Adrenal gland (tissue), 12 donors: ENCODE measurements around the gene NANOS3. TPM values are rescaled to one million over a fixed set of nuclear protein-coding genes. Genes with fewer than 3 reads are reported as not detected.
"Not testable (repeated sequence)": the region's sequence is repeated elsewhere in the genome, so short reads cannot be mapped to it uniquely, and the experiment has no call there.

Experiments used
- DNase-seq, 7 donors: peaks; one replicate each; pipeline ENCODE4 v3.0.0-alpha.2; 2019 to 2020
- H3K27ac ChIP-seq, 5 donors: fragments of 200-600 bp; sonication (generic) in 4 of 5; 1 replicate in 3 of 5; 2 replicates in 2 of 5; pipeline versions ENCODE4 v1.5.1 to v1.8.0; 2016 to 2020; ENCODE audit warnings: mild to moderate bottlenecking in 1 of 5
- H3K27me3 ChIP-seq: fragments of 200-600 bp; 2 replicates; pipeline ENCODE4 v1.8.0; 2021
- H3K36me3 ChIP-seq, 2 donors: fragments of 200-600 bp; replicated peaks in 1 of 2; 1 replicate in 1 of 2; 2 replicates in 1 of 2; pipeline versions ENCODE4 v1.5.1 to v1.8.0; 2018 to 2022
- H3K4me1 ChIP-seq, 2 donors: fragments of 200-600 bp; replicated peaks in 1 of 2; 1 replicate in 1 of 2; 2 replicates in 1 of 2; pipeline versions ENCODE4 v1.5.1 to v1.8.0; 2018 to 2021
- H3K4me3 ChIP-seq, 4 donors: fragments of 200-600 bp; sonication (generic) in 3 of 4; one replicate each; pipeline ENCODE4 v1.5.1; 2016 to 2018
- H3K9me3 ChIP-seq, 3 donors: fragments of 200-600 bp; sonication (generic) in 1 of 3; replicated peaks in 1 of 3; 1 replicate in 2 of 3; 2 replicates in 1 of 3; pipeline versions ENCODE4 v1.5.1 to v1.8.0; 2016 to 2021
- CTCF ChIP-seq, 6 experiments: fragments of 450-650 bp in 4 of 6; fragments of 200-600 bp in 2 of 6; sonication (generic) in 1 of 6; IDR thresholded peaks; 1 replicate in 5 of 6; 2 replicates in 1 of 6; pipeline versions ENCODE4 v1.5.1 to v1.8.0; 2016 to 2021; ENCODE audit warnings: antibody characterized with exemption in 6 of 6, mild to moderate bottlenecking in 2 of 6, moderate library complexity in 1 of 6
- POLR2A ChIP-seq, 2 donors: fragments of 450-650 bp; IDR thresholded peaks; one replicate each; pipeline ENCODE4 v1.6.1; 2017; ENCODE audit warnings: antibody characterized with exemption in 2 of 2, mild to moderate bottlenecking in 2 of 2, moderate library complexity in 1 of 2
- WGBS, 4 donors: extraction: QIAGEN DNeasy Blood & Tissue Kit in 2 of 4; methylation state at CpG; one replicate each; pipeline versions ENCODE4 v1.1.5 to v1.1.7; 2013 to 2017; 5-methylcytosine and 5-hydroxymethylcytosine counted together
- intact Hi-C, 2 donors: fragments of 100-400 bp; cut with DNase I; formaldehyde crosslinking; loops; one replicate each; pipeline versions ENCODE4 v1.14.1 to v1.15.0; 2022 to 2023
- polyA plus RNA-seq, 3 donors: library from polyadenylated mRNA; stranded (reverse); fragments of 200-250 nt in 2 of 3; fragments of 350-450 nt in 1 of 3; fragmentation: Illumina TruSeq in 1 of 3; extraction: RNeasy Lipid Tissue Mini Kit (QIAGEN cat#74804) in 1 of 3; gene quantifications; one replicate each; pipeline ENCODE4 v1.2.3, GENCODE V29; 2013 to 2014
- total RNA-seq, 9 donors: library from RNA; depleted of rRNA in 4 of 9; stranded (reverse); fragments of >200 nt in 4 of 9; fragments of 120-200 nt in 1 of 9; fragmentation: NEBNext Ultra II Directional in 1 of 9; extraction: Animal tissue kit (Norgen Biotek cat#: 25700) in 1 of 9; gene quantifications; one replicate each; pipeline versions ENCODE4 v1.1.0 to v1.2.4, GENCODE V29; 2013 to 2023
- donor health status: healthy with polysubstance abuse.
- donor health status: Bipolar disorder and iron deficiency.
- donor health status: DM: yes; HTN: yes; CAD: no.
- donor health status: DM: no; HTN: no; CAD: no.
- donor health status: DM: no; HTN: no; CAD: no.
- donor health status: DM: yes; HTN: yes; CAD: no.

Gene NANOS3
- total and polyA plus RNA-seq, 12 donors = 0.28 to 1.9 (median 1.3) TPM; not detected in 8

GRCh38 chr19:13848798-13849676 is 27.9 kb upstream of the NANOS3 start:
- intact Hi-C loops = no loop called here
- WGBS, 4 donors = 56 to 64% (median 61%) methylated on average over 10 to 16 of the region's 16 CpGs
- DNase-seq = peak in 1 of 7 donors; percentile 35

GRCh38 chr19:13849991-13850909 is 26.7 kb upstream of the NANOS3 start:
- Histone ChIP-seq H3K9me3 (no peaks in the 10 kb centered on the region), H3K27ac (peak overlapping the region; percentile 84 to 98 (median 95)), H3K4me1 (peaks cover 17 to 39% of the 10 kb centered on the region in 2 donors), H3K36me3 (no peaks in the 10 kb centered on the region), H3K27me3 (no peaks in the 10 kb centered on the region), H3K4me3 (peak overlapping the region in 1 of 4 donors; percentile 44)
- WGBS, 4 donors = 15 to 41% (median 27%) methylated on average over 16 to 66 of the region's 66 CpGs
- DNase-seq = peak; percentile 72 to 89 (median 87)
- intact Hi-C loops = no loop called here
- TF ChIP-seq CTCF (IDR thresholded peaks at IDR 0.05) = no peak
- peak in 1 of 2 donors; percentile 24 for TF ChIP-seq POLR2A (IDR thresholded peaks at IDR 0.05)

More at GRCh38 chr19:13848798-13849676, 27.9 kb upstream of the NANOS3 start:
- H3K4me3 ChIP-seq = no peak overlapping the region
- peak overlapping the region in 2 of 5 donors; percentile 42 to 50 for H3K27ac ChIP-seq
- no peaks in the 10 kb centered on the region for H3K9me3 ChIP-seq
- TF ChIP-seq CTCF (IDR thresholded peaks at IDR 0.05) = no peak
- no peak for TF ChIP-seq POLR2A (IDR thresholded peaks at IDR 0.05)
- H3K4me1 ChIP-seq = peaks cover 17 to 39% of the 10 kb centered on the region in 2 donors
- no peaks in the 10 kb centered on the region for H3K36me3 ChIP-seq
- no peaks in the 10 kb centered on the region for H3K27me3 ChIP-seq

- peak overlapping the region in 1 of 4 donors; percentile 44 for H3K4me3 ChIP-seq
- peaks cover 17 to 34% of the 10 kb centered on the region in 2 donors for H3K4me1 ChIP-seq
These were observed 25.8 kb upstream of the NANOS3 start for GRCh38 chr19:13850910-13851733.

DNA sequence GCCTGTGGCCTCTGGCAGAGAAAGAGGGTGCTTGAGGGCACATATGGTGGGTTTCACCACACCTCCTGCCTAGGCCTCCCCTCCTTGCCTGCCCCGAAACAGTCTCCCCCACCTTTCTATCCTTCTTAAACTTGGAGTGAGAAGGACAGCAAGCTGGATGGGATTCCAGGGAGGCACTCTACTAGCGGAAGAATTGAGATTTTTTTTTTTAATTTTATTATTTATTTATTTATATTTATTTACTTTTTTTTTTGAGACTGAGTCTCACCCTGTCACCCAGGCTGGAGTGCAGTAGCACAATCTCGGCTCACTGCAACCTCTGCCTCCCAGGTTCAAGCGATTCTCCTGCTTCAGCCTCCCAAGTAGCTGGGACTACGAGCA is 25.2 kb upstream of the NANOS3 start:
- DNase-seq, H3K27me3 ChIP-seq, intact Hi-C loops, H3K36me3 ChIP-seq, H3K9me3 ChIP-seq, H3K4me3 ChIP-seq: not testable (repeated sequence)
- Histone ChIP-seq H3K27ac (peak overlapping the region; percentile 84 to 98 (median 95)), H3K4me1 (peaks cover 15 to 28% of the 10 kb centered on the region in 2 donors)
- 81 to 92% (median 85%) methylated on average over 5 of the region's 5 CpGs for WGBS, 4 donors

More at GRCh38 chr19:13850910-13851733, 25.8 kb upstream of the NANOS3 start:
- TF ChIP-seq POLR2A (IDR thresholded peaks at IDR 0.05) (peak in 1 of 2 donors; percentile 80), CTCF (IDR thresholded peaks at IDR 0.05) (no peak)
- WGBS, 4 donors = 26 to 45% (median 29%) methylated on average over 8 to 26 of the region's 26 CpGs
- intact Hi-C loops = no loop called here
- peak; percentile 90 to 96 (median 93) for DNase-seq
- no peaks in the 10 kb centered on the region for H3K9me3 ChIP-seq
- no peaks in the 10 kb centered on the region for H3K36me3 ChIP-seq
- peak overlapping the region; percentile 84 to 98 (median 95) for H3K27ac ChIP-seq
- H3K27me3 ChIP-seq = no peaks in the 10 kb centered on the region

- H3K27me3 ChIP-seq, intact Hi-C loops, H3K9me3 ChIP-seq, H3K36me3 ChIP-seq, H3K4me3 ChIP-seq, DNase-seq: not testable (repeated sequence)
- H3K27ac ChIP-seq = peak overlapping the region in 1 of 5 donors; percentile 36
- 89 to 91% (median 90%) methylated on average over 12 of the region's 12 CpGs for WGBS, 4 donors
- H3K4me1 ChIP-seq = peaks cover 10 to 23% of the 10 kb centered on the region in 2 donors
These were observed 24.7 kb upstream of the NANOS3 start for GRCh38 chr19:13852171-13852707.
